ENCODE data around the gene USP3.

USP3 gene

GRCh38 chr15:63505842-63506222 lies 1.4 kb downstream of the USP3 start:
- Histone ChIP-seq H3F3A (ENCODE audit: insufficient read depth, low read length) (peaks cover 32% of the 10 kb centered on the region), H3K36me3 (replicated peaks; ENCODE audit: insufficient read depth, low read length) (no peaks in the 10 kb centered on the region), H3K27ac (ENCODE audit: low read length) (peak overlapping the region; percentile 57; the same call in 1 of the 2 replicates), H3K9me3 (replicated peaks; ENCODE audit: insufficient read depth, low read length) (no peaks in the 10 kb centered on the region), H3K79me2 (ENCODE audit: low read length) (peaks cover 58% of the 10 kb centered on the region), H3K4me1 (ENCODE audit: low read length) (peaks cover 44% of the 10 kb centered on the region), H3K4me2 (ENCODE audit: low read depth, low read length) (peak overlapping the region; percentile 94), H3K4me3 (ENCODE audit: low read length) (peak overlapping the region; percentile 68), H4K20me1 (ENCODE audit: insufficient read depth, low read length) (peaks cover 27% of the 10 kb centered on the region), H3K9ac (ENCODE audit: low read length) (peak overlapping the region; percentile 80; the same call in 1 of the 2 replicates), H3K27me3 (replicated peaks; ENCODE audit: insufficient read depth, low read length) (no peaks in the 10 kb centered on the region), H3K9me2 (replicated peaks; ENCODE audit: insufficient read depth, low read length) (no peaks in the 10 kb centered on the region), H2AFZ (ENCODE audit: low read length) (peak overlapping the region; percentile 18; the same call in 1 of the 2 replicates)
- DNase-seq = no peak
- TF ChIP-seq EZH2 (optimal IDR thresholded peaks at IDR 0.05; ENCODE audit: low read depth, low read length) (no peak), EZH2phosphoT487 (IDR thresholded peaks at IDR 0.05; ENCODE audit: low read length) (no peak), CTCF (IDR thresholded peaks at IDR 0.05; ENCODE audit: low read length) (no peak)

GRCh38 chr15:63506537-63507035 lies 2.2 kb downstream of the USP3 start:
- Histone ChIP-seq H3K9me3 (replicated peaks; ENCODE audit: insufficient read depth, low read length) (no peaks in the 10 kb centered on the region), H3K36me3 (replicated peaks; ENCODE audit: insufficient read depth, low read length) (no peaks in the 10 kb centered on the region), H3F3A (ENCODE audit: insufficient read depth, low read length) (peaks cover 32% of the 10 kb centered on the region), H3K79me2 (ENCODE audit: low read length) (peaks cover 66% of the 10 kb centered on the region), H2AFZ (ENCODE audit: low read length) (no peak overlapping the region), H3K9me2 (replicated peaks; ENCODE audit: insufficient read depth, low read length) (no peaks in the 10 kb centered on the region), H3K27ac (ENCODE audit: low read length) (no peak overlapping the region), H3K4me3 (ENCODE audit: low read length) (peak overlapping the region; percentile 68), H3K27me3 (replicated peaks; ENCODE audit: insufficient read depth, low read length) (no peaks in the 10 kb centered on the region), H3K9ac (ENCODE audit: low read length) (peak overlapping the region; percentile 80; the same call in 1 of the 2 replicates), H4K20me1 (ENCODE audit: insufficient read depth, low read length) (peaks cover 30% of the 10 kb centered on the region), H3K4me2 (ENCODE audit: low read depth, low read length) (peak overlapping the region; percentile 94), H3K4me1 (ENCODE audit: low read length) (peaks cover 48% of the 10 kb centered on the region)
- TF ChIP-seq EZH2phosphoT487 (IDR thresholded peaks at IDR 0.05; ENCODE audit: low read length) (no peak), CTCF (IDR thresholded peaks at IDR 0.05; ENCODE audit: low read length) (no peak), EZH2 (optimal IDR thresholded peaks at IDR 0.05; ENCODE audit: low read depth, low read length) (no peak)
- DNase-seq = no peak

GRCh38 chr15:63507878-63508818 lies 3.8 kb downstream of the USP3 start:
- DNase-seq = no peak
- no peaks in the 10 kb centered on the region for H3K9me2 ChIP-seq (replicated peaks; ENCODE audit: insufficient read depth, low read length)
- no peak for TF ChIP-seq EZH2phosphoT487 (IDR thresholded peaks at IDR 0.05; ENCODE audit: low read length)
- no peak for TF ChIP-seq CTCF (IDR thresholded peaks at IDR 0.05; ENCODE audit: low read length)
- no peak for TF ChIP-seq EZH2 (optimal IDR thresholded peaks at IDR 0.05; ENCODE audit: low read depth, low read length)
- H3K79me2 ChIP-seq (ENCODE audit: low read length) = peaks cover 81% of the 10 kb centered on the region
- H3K36me3 ChIP-seq (replicated peaks; ENCODE audit: insufficient read depth, low read length) = no peaks in the 10 kb centered on the region
- peaks cover 38% of the 10 kb centered on the region for H3K4me1 ChIP-seq (ENCODE audit: low read length)
- no peak overlapping the region for H3K27ac ChIP-seq (ENCODE audit: low read length)
- peaks cover 18% of the 10 kb centered on the region for H3F3A ChIP-seq (ENCODE audit: insufficient read depth, low read length)
- no peak overlapping the region for H3K4me3 ChIP-seq (ENCODE audit: low read length)
- H2AFZ ChIP-seq (ENCODE audit: low read length) = no peak overlapping the region
- peaks cover 33% of the 10 kb centered on the region for H4K20me1 ChIP-seq (ENCODE audit: insufficient read depth, low read length)
- no peak overlapping the region for H3K9ac ChIP-seq (ENCODE audit: low read length)
- no peaks in the 10 kb centered on the region for H3K9me3 ChIP-seq (replicated peaks; ENCODE audit: insufficient read depth, low read length)
- no peak overlapping the region for H3K4me2 ChIP-seq (ENCODE audit: low read depth, low read length)
- H3K27me3 ChIP-seq (replicated peaks; ENCODE audit: insufficient read depth, low read length) = no peaks in the 10 kb centered on the region

Measured in MM.1S (cell line).